Inferior parietal cortex (tissue), 1 donor: ENCODE measurements around the gene RTEL1.

Experiments used
- DNase-seq: peaks from one replicate; pipeline ENCODE4 v3.0.0-alpha.2; 2016; ENCODE audit errors: extremely low spot score

The RTEL1 gene

GRCh38 chr20:63740627-63741353 lies 82.7 kb downstream of the RTEL1 start:
- DNase-seq, result peak; percentile 51

- no peak for DNase-seq
Observed at GRCh38 chr20:63741354-63741675, 83.2 kb downstream of the RTEL1 start.

GRCh38 chr20:63741676-63742380 lies 83.7 kb downstream of the RTEL1 start:
- DNase-seq, result no peak

GRCh38 chr20:63742381-63743024 lies 84.4 kb downstream of the RTEL1 start:
- no peak for DNase-seq

- no peak for DNase-seq
Observed at GRCh38 chr20:63743210-63743970, 85.3 kb downstream of the RTEL1 start.

- no peak for DNase-seq
Observed at GRCh38 chr20:63744158-63744557, 86.0 kb downstream of the RTEL1 start.

GRCh38 chr20:63744574-63745423 lies 86.7 kb downstream of the RTEL1 start:
- DNase-seq, result no peak

GRCh38 chr20:63745424-63745805 lies 87.3 kb downstream of the RTEL1 start:
- DNase-seq, result no peak
